Stomach (tissue), 4 donors: ENCODE data around the gene NEU3.

Experiments used
- CTCF ChIP-seq, 7 experiments: fragments of 450-650 bp in 4 of 7; fragments of 200-600 bp in 3 of 7; sonication (generic) in 3 of 7; IDR thresholded peaks; one replicate each; pipeline ENCODE4 v1.5.1; 2016 to 2019; ENCODE audit warnings: antibody characterized with exemption in 7 of 7, control low read depth in 2 of 7, mild to moderate bottlenecking in 1 of 7
- POLR2A ChIP-seq, 4 donors: fragments of 450-650 bp; IDR thresholded peaks; one replicate each; pipeline ENCODE4 v1.6.1; 2016; ENCODE audit warnings: antibody characterized with exemption in 4 of 4, control low read depth in 2 of 4, mild to moderate bottlenecking in 1 of 4, moderate library complexity in 1 of 4

- TF ChIP-seq POLR2A (IDR thresholded peaks at IDR 0.05) (no peak), CTCF (IDR thresholded peaks at IDR 0.05) (no peak)
These were observed 40.2 kb upstream of the NEU3 start for GRCh38 chr11:74948546-74948897.
